A673 (cell line): ENCODE data around the gene PRIM1. TPM values are rescaled to one million over a fixed set of nuclear protein-coding genes. Genes with fewer than 3 reads are reported as not detected.

Source experiments
- BruUV-seq: library from RNA; stranded (reverse); fragments of 400-500 nt; replicated peaks from 2 replicates; lab custom pipeline; 2021; lab: Mats Ljungman, UMichigan
- CTCF ChIA-PET: fragments of 300-600 bp; sonication (Branson Sonifier 250); formaldehyde crosslinking; loops from one replicate; lab custom pipeline; 2022; ENCODE audit warnings: antibody characterized with exemption; lab: Charles Lee
- POLR2A ChIA-PET: fragments of 300-600 bp; sonication (Branson Sonifier 250); formaldehyde crosslinking; loops from one replicate; lab custom pipeline; 2022; ENCODE audit warnings: antibody characterized with exemption; ENCODE audit not compliant: low non-redundant PET; lab: Charles Lee
- DNase-seq: peaks from one replicate; pipeline ENCODE4 v3.0.0-alpha.2; 2015; ENCODE audit warnings: low spot score
- H3K27ac ChIP-seq: fragments of 200-600 bp; sonication (generic); 2 replicates; pipeline ENCODE4 v1.5.1; 2016; ENCODE audit warnings: mixed run types, low read depth, mild to moderate bottlenecking, mixed read lengths, antibody characterized with exemption, low read length; ENCODE audit not compliant: poor library complexity, severe bottlenecking
- H3K27me3 ChIP-seq: fragments of 200-600 bp; sonication (generic); replicated peaks from 2 replicates; pipeline ENCODE4 v1.6.1; 2017; ENCODE audit warnings: mixed run types, low read depth, mild to moderate bottlenecking, mixed read lengths, antibody characterized with exemption, low read length; ENCODE audit not compliant: insufficient read depth, poor library complexity
- H3K36me3 ChIP-seq: fragments of 200-600 bp; sonication (generic); 2 replicates; pipeline ENCODE4 v1.6.1; 2016; ENCODE audit warnings: mixed run types, mild to moderate bottlenecking, mixed read lengths, antibody characterized with exemption, low read length; ENCODE audit not compliant: insufficient read depth, poor library complexity, severe bottlenecking
- H3K4me1 ChIP-seq: fragments of 200-600 bp; sonication (generic); 2 replicates; pipeline ENCODE4 v1.6.1; 2017; ENCODE audit warnings: mixed run types, mild to moderate bottlenecking, mixed read lengths, antibody characterized with exemption, low read length; ENCODE audit not compliant: insufficient read depth, poor library complexity, severe bottlenecking
- H3K4me3 ChIP-seq: fragments of 200-600 bp; sonication (generic); 2 replicates; pipeline ENCODE4 v1.5.1; 2016; ENCODE audit warnings: low read depth, mixed run types, mild to moderate bottlenecking, mixed read lengths, low read length; ENCODE audit not compliant: poor library complexity, severe bottlenecking
- H3K9me3 ChIP-seq: fragments of 200-600 bp; sonication (generic); 2 replicates; pipeline ENCODE4 v1.6.1; 2016; ENCODE audit warnings: mixed run types, low read depth, mild to moderate bottlenecking, mixed read lengths, antibody characterized with exemption, low read length; ENCODE audit not compliant: poor library complexity, severe bottlenecking
- CTCF ChIP-seq: fragments of 300-800, 200-600 bp; sonication (generic); conservative IDR thresholded peaks from 2 replicates; pipeline ENCODE4 v1.5.1; 2017; ENCODE audit warnings: low read depth, mild to moderate bottlenecking, antibody characterized with exemption, low read length, moderate library complexity, mixed read lengths
- EZH2 ChIP-seq: fragments of 200-600 bp; sonication (generic); IDR thresholded peaks from 2 replicates; pipeline ENCODE4 v1.6.1; 2017; ENCODE audit warnings: borderline replicate concordance, low read depth, mild to moderate bottlenecking, mixed read lengths, antibody characterized with exemption, low read length; ENCODE audit not compliant: poor library complexity, severe bottlenecking
- intact Hi-C: fragments of 100-400 bp; cut with micrococcal nuclease; formaldehyde crosslinking; loops from one replicate; pipeline ENCODE4 v1.10.0; 2022; ENCODE audit not compliant: unreplicated experiment
- total RNA-seq: library from RNA; stranded (reverse); gene quantifications from 2 replicates; pipeline ENCODE4 v1.2.3, GENCODE V29; 2021

The PRIM1 gene
- total RNA-seq, 1 experiment from 2014 or later, result 51.9 TPM

DNA sequence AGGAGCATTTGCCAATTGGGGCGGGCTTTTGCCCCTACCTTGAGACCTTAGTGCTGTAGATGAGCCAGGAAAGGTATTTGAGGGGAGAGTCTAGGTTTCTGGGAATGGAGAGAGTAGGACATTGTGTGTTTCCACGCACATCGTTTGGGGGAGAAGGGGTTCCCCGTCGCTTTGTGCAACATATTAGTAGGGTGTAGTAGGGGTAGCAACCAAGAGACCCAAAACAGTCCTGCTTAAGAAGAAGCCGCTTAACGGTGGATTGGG lies 63.3 kb downstream of the PRIM1 start:
- POLR2A ChIA-PET, result no interaction called here
- no peaks in the 10 kb centered on the region for H3K27me3 ChIP-seq
- TSS peak; percentile 98 for BruUV-seq
- intact Hi-C loops, result loop anchor here (2.0 kb wide), 1 partner anchor 36 kb away; the partner anchor contains the start of gene NACA
- peak overlapping the region; percentile 91 for H3K4me3 ChIP-seq
- peaks cover 6% of the 10 kb centered on the region for H3K36me3 ChIP-seq
- CTCF ChIA-PET, result interaction anchor here (1.0 kb wide), 1 partner anchor 52 kb away, joined by 5 read pairs; no protein-coding TSS in a partner anchor
- DNase-seq, result no peak
- no peaks in the 10 kb centered on the region for H3K9me3 ChIP-seq
- H3K4me1 ChIP-seq, result peaks cover 9% of the 10 kb centered on the region
- TF ChIP-seq CTCF (no peak), EZH2 (no peak)
- H3K27ac ChIP-seq, result peak overlapping the region; percentile 100

DNA sequence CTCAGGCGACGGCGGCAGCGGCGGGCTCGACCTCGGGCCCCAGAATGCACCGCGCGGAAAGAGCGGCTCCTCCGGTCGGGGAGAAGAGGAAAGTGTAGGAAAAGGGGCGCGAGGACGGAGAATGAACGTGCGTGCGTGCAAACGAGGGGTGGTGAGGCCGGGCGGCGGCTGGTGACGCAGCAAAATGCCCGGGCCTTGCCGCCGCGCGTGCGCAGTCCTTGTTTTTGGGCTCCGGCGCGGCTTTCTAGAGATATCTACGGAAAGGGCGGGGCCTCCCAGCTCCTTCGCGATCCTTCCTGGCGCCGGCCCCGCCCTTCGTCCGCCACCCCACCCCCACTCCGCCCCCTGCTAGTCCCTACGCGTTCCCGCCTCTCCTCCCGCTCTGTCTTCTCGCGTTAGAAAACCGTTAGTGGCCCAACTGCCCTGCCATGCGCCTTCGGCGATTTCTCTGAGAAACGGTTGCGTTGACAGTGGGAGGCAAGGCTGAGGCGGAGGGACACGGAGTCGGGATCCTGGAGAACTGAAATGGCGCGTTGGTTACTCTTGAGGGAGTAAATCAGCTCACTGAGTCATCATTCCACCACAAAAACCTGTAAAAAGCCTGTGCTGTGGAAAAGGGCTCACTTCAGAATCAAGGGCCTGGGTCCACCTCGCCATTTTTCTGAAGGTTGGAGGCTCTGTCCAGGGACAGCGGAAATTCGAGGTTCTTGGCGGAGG lies 63.8 kb downstream of the PRIM1 start, which contains the start of gene PTGES3:
Gene PTGES3, minus strand, starts transcription at position 156 of the 717 bp plus-strand sequence. CDS start 285 bp downstream, outside the sequence.
- Histone ChIP-seq H3K4me3 (peak within 1 kb of the TSS; percentile 91), H3K27ac (peak within 1 kb of the TSS; percentile 100), H3K36me3 (peaks cover 6% of the 10 kb centered on the region), H3K4me1 (peaks cover 9% of the 10 kb centered on the region), H3K27me3 (no peaks in the 10 kb centered on the region), H3K9me3 (no peaks in the 10 kb centered on the region)
- no TSS peak for BruUV-seq
- TF ChIP-seq EZH2, result no peak
- no peak for TF ChIP-seq CTCF
- DNase-seq, result peak; percentile 99
- POLR2A ChIA-PET, result interaction anchor here (0.6 to 0.9 kb wide), 4 partner anchors 15 to 52 kb away, joined by 3 to 8 read pairs (median 4); partner anchors contain the start of gene NACA
- CTCF ChIA-PET, result interaction anchor here (1.0 kb wide), 1 partner anchor 51 kb away, joined by 5 read pairs; no protein-coding TSS in a partner anchor
- intact Hi-C loops, result loop anchor here (2.0 kb wide), 1 partner anchor 37 kb away; the partner anchor contains the start of gene NACA

DNA sequence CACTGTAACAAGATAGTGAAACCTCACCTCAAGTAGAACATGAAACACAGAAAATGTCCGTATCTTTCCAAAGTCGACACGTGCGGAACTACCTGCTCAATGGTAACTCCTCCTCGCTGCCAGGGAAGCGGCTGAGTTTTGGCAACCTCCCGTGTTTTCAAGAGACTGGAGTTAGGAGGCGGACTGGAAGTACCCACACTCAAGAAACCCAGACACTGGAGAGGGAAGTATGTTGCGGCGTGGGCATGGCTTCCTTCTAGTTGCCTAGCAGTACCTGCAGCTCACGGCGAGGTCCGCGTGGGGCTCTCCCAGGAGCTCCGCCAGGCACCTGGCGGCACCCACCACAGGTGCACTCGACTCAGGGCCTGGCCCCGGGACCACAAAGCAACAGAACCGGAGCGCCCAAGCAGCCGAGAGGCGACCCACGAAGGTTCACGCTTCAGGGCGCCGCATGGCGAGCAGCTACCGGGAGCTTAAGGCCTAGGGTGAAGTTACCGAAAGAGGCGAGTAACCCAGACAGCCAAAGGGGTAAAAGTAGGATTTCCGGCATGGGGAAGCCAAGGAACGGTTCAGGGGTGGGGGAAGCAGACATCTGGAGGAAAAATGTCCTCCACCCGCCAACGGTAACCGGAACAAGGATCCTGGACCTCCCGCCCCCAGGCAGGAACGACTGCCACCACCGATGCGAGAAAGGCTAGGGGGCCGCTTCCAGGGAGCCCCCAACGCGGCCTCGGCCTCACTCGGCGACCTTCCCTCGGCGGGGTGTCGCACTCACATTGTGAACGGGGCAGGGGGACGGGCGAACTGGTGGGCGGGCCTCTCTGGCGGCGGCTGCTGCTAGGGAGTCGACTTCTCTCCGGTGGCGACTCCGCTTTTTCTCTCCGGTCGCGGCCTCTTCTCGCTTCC lies 64.6 kb downstream of the PRIM1 start:
- CTCF ChIA-PET, result interaction anchor here (1.0 kb wide), 1 partner anchor 51 kb away, joined by 5 read pairs; no protein-coding TSS in a partner anchor

More for the DNA sequence above, 64.6 kb downstream of the PRIM1 start:
- POLR2A ChIA-PET, result interaction anchor here (0.6 to 0.9 kb wide), 4 partner anchors 16 to 51 kb away, joined by 3 to 8 read pairs (median 4); partner anchors contain the start of gene NACA
- BruUV-seq, result no TSS peak
- intact Hi-C loops, result loop anchor here (2.0 kb wide), 2 partner anchors 37 to 63 kb away; partner anchors contain the start of gene NACA
- Histone ChIP-seq H3K4me1 (peaks cover 14% of the 10 kb centered on the region), H3K27ac (peak overlapping the region; percentile 100), H3K27me3 (no peaks in the 10 kb centered on the region), H3K9me3 (no peaks in the 10 kb centered on the region), H3K36me3 (peaks cover 12% of the 10 kb centered on the region), H3K4me3 (peak overlapping the region; percentile 91)
- DNase-seq, result peak; percentile 48
- TF ChIP-seq EZH2 (no peak), CTCF (no peak)
